Measurements from ENCODE around the gene FAM219A. TPM values are rescaled to one million over a fixed set of nuclear protein-coding genes. Genes with fewer than 3 reads are reported as not detected.

FAM219A gene
- polyA plus RNA-seq, 3 donors from 2014 or later = 0.25 to 2.6 (median 1.6) TPM

DNA sequence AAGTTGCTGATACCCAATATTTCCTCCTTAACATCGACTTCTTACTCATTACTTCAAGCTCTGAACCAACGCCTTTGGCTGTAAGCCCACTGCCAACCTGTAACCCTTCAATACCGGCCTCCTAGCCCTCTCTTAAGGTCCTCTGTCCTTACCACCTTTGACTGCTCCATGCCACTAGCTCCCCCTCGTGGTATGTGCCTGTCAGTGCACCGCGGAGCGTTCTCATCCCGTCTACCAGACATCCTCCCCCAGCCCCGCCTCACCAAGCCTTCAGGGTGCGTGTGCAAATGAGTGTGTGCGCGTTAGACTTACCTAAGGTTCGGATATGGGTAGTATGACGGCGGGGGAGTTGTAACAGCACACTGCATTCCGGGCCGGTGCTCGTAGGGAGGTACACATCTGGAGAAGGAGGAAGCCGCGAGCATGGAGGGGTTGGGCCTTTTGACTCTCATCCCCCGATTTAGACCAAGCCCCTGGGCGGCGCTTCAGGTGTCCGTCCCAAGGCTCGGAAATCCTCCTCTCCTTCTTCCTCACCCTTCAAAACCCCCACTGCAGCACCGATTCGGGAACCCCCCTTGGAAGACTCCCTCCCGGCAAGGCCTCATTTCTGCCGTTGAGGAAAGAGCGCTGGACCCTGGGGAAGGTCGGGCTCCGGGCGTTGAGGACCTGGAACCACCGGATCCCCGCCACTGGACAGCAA is 78.9 kb downstream of the FAM219A start:
- H3K27me3 Mint-ChIP-seq (ENCODE audit: low read depth in 3 of 3) = peaks cover 9 to 12% (median 11%) of the 10 kb centered on the region in 3 donors
- peak; percentile 82 to 85 (median 84) for DNase-seq
- H3K4me1 Mint-ChIP-seq = peaks cover 46 to 52% of the 10 kb centered on the region in 2 donors
- no peaks in the 10 kb centered on the region for H3K9me3 Mint-ChIP-seq
- H3K4me3 Mint-ChIP-seq = peak overlapping the region; percentile 85 to 94 (median 87)
- H3K27ac Mint-ChIP-seq = peak overlapping the region in 5 of 6 donors; percentile 7 to 80 (median 77)
- no peaks in the 10 kb centered on the region for H3K36me3 Mint-ChIP-seq

- Mint-ChIP-seq H3K4me1 (peaks cover 46 to 52% of the 10 kb centered on the region in 2 donors), H3K27me3 (ENCODE audit: low read depth in 3 of 3) (peaks cover 6 to 12% (median 11%) of the 10 kb centered on the region in 3 donors), H3K4me3 (peak overlapping the region; percentile 19 to 94 (median 49)), H3K9me3 (no peaks in the 10 kb centered on the region), H3K27ac (peak overlapping the region in 1 of 6 donors; percentile 3), H3K36me3 (peaks cover 0 to 4% (median 0%) of the 10 kb centered on the region in 3 donors)
- DNase-seq = no peak
Measured at GRCh38 chr9:34378376-34379060, 79.9 kb downstream of the FAM219A start.

DNA sequence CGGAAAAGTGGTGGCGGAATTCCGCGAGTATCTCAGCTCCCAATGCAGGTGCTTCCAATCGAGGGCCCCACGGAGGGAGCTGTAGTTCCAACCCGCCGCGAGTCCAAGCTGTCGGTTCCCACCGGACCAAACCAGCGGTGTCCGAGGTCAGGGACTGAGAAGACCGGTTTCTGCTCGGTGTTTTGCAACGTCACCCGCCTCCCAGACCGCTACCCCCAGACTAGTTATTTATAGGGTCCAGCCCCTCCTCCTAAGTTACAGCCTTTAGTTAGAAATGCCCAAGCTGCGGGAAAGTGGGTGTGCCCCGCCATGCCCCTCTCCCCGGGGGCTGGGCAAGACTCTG is 81.0 kb downstream of the FAM219A start:
- Mint-ChIP-seq H3K27me3 (ENCODE audit: low read depth in 3 of 3) (peaks cover 6 to 12% (median 11%) of the 10 kb centered on the region in 3 donors), H3K36me3 (peaks cover 0 to 4% (median 0%) of the 10 kb centered on the region in 3 donors), H3K4me3 (peak overlapping the region; percentile 90 to 95 (median 92)), H3K9me3 (no peaks in the 10 kb centered on the region), H3K27ac (peak overlapping the region in 2 of 6 donors; percentile 2 to 80), H3K4me1 (peaks cover 46 to 52% of the 10 kb centered on the region in 2 donors)
- no peak for DNase-seq

DNA sequence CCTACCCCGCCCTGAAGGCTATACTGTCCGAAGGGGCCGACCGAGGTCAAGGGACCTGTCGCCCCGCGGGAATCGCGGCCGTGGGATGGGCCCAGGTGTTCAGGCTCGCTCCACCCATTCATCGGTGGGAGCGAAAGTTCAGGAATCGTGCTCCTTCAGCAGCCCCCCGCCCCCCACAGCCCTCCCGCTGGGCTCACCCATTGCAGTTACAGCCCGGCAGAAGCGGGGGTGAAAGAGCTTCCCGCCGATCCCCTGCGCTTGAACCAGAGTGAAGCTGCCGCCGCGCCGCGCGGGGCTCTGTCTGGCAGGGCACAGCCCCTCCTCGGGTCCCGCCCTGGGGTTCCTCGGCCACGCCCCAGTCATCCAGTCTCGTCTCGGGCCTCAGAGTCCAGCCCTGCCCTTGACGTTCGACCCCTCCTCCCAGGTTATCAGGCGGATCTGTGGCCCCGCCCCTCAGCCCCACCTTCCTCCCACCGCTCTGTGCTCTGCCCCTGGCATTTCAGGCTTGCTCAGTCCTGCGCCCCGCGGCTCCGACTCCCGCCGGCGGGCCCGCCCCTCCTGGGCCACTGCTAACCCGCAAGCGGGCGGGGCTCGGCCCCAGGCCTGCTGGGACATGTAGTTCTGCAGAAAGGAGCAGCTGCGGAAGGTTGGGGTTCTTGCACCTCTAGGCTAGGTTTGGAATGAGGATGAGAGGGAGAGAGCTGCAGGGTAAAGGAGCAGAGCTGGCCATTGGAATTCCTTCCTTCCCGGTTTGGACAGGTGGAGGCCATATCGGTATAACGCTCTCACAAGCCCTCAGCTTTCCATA is 81.6 kb downstream of the FAM219A start, which contains the start of gene MYORG:
Gene MYORG, minus strand, starts transcription at position 303 of the 808 bp plus-strand sequence. CDS start 3,955 bp downstream, outside the sequence.
- Mint-ChIP-seq H3K27ac (peak within 1 kb of the TSS; percentile 80 to 95 (median 94)), H3K27me3 (ENCODE audit: low read depth in 3 of 3) (peaks cover 5 to 12% (median 11%) of the 10 kb centered on the region in 3 donors), H3K36me3 (peaks cover 0 to 4% (median 0%) of the 10 kb centered on the region in 3 donors), H3K4me1 (peaks cover 46 to 51% of the 10 kb centered on the region in 2 donors), H3K4me3 (peak within 1 kb of the TSS; percentile 90 to 95 (median 92)), H3K9me3 (no peaks in the 10 kb centered on the region)
- peak; percentile 85 to 90 (median 89) for DNase-seq

GRCh38 chr9:34375901-34376595 is 82.3 kb downstream of the FAM219A start:
- Mint-ChIP-seq H3K4me3 (peak overlapping the region; percentile 90 to 95 (median 92)), H3K27me3 (ENCODE audit: low read depth in 3 of 3) (peaks cover 1 to 7% (median 6%) of the 10 kb centered on the region in 3 donors), H3K9me3 (no peaks in the 10 kb centered on the region), H3K27ac (peak overlapping the region; percentile 80 to 95 (median 94)), H3K4me1 (peaks cover 41 to 44% of the 10 kb centered on the region in 2 donors), H3K36me3 (peaks cover 0 to 4% (median 0%) of the 10 kb centered on the region in 3 donors)
- peak; percentile 72 to 75 (median 74) for DNase-seq

- no peak for DNase-seq
- H3K27ac Mint-ChIP-seq = peak overlapping the region in 5 of 6 donors; percentile 9 to 94 (median 64)
- H3K9me3 Mint-ChIP-seq = no peaks in the 10 kb centered on the region
- peaks cover 0 to 4% (median 0%) of the 10 kb centered on the region in 3 donors for H3K36me3 Mint-ChIP-seq
- H3K27me3 Mint-ChIP-seq (ENCODE audit: low read depth in 3 of 3) = peaks cover 1 to 7% (median 4%) of the 10 kb centered on the region in 3 donors
- peaks cover 31 to 35% of the 10 kb centered on the region in 2 donors for H3K4me1 Mint-ChIP-seq
- peak overlapping the region; percentile 90 to 95 (median 92) for H3K4me3 Mint-ChIP-seq
Measured at GRCh38 chr9:34374905-34375552, 83.3 kb downstream of the FAM219A start.

GRCh38 chr9:34374339-34374738 is 84.0 kb downstream of the FAM219A start:
- Mint-ChIP-seq H3K4me3 (no peak overlapping the region), H3K36me3 (peaks cover 0 to 4% (median 0%) of the 10 kb centered on the region in 3 donors), H3K27me3 (ENCODE audit: low read depth in 3 of 3) (peaks cover 1 to 4% (median 4%) of the 10 kb centered on the region in 3 donors), H3K4me1 (peaks cover 24 to 29% of the 10 kb centered on the region in 2 donors), H3K27ac (peak overlapping the region in 3 of 6 donors; percentile 1 to 33 (median 1)), H3K9me3 (no peaks in the 10 kb centered on the region)
- no peak for DNase-seq

- peaks cover 20 to 27% of the 10 kb centered on the region in 2 donors for H3K4me1 Mint-ChIP-seq
- peaks cover 1 to 4% (median 4%) of the 10 kb centered on the region in 3 donors for H3K27me3 Mint-ChIP-seq (ENCODE audit: low read depth in 3 of 3)
- no peak for DNase-seq
- no peak overlapping the region for H3K4me3 Mint-ChIP-seq
- H3K36me3 Mint-ChIP-seq = peaks cover 0 to 7% (median 1%) of the 10 kb centered on the region in 3 donors
- no peaks in the 10 kb centered on the region for H3K9me3 Mint-ChIP-seq
- peak overlapping the region in 1 of 6 donors; percentile 15 for H3K27ac Mint-ChIP-seq
Measured at GRCh38 chr9:34373749-34374148, 84.6 kb downstream of the FAM219A start.

GRCh38 chr9:34372467-34373011 is 85.8 kb downstream of the FAM219A start:
- peaks cover 0 to 4% (median 4%) of the 10 kb centered on the region in 3 donors for H3K27me3 Mint-ChIP-seq (ENCODE audit: low read depth in 3 of 3)
- peaks cover 0 to 10% (median 6%) of the 10 kb centered on the region in 3 donors for H3K36me3 Mint-ChIP-seq
- H3K4me3 Mint-ChIP-seq = no peak overlapping the region
- no peak overlapping the region for H3K27ac Mint-ChIP-seq
- DNase-seq = no peak
- no peaks in the 10 kb centered on the region for H3K9me3 Mint-ChIP-seq
- peaks cover 20 to 22% of the 10 kb centered on the region in 2 donors for H3K4me1 Mint-ChIP-seq

- peaks cover 0 to 4% (median 4%) of the 10 kb centered on the region in 3 donors for H3K27me3 Mint-ChIP-seq (ENCODE audit: low read depth in 3 of 3)
Measured at GRCh38 chr9:34371886-34372466, 86.4 kb downstream of the FAM219A start.

GRCh38 chr9:34370970-34371880 is 87.1 kb downstream of the FAM219A start:
- Mint-ChIP-seq H3K4me3 (peak overlapping the region in 4 of 5 donors; percentile 7 to 67 (median 36)), H3K27ac (no peak overlapping the region), H3K36me3 (peaks cover 0 to 10% (median 9%) of the 10 kb centered on the region in 3 donors), H3K4me1 (peaks cover 12% of the 10 kb centered on the region in 2 donors), H3K27me3 (ENCODE audit: low read depth in 3 of 3) (peaks cover 0 to 3% (median 3%) of the 10 kb centered on the region in 3 donors), H3K9me3 (no peaks in the 10 kb centered on the region)
- peak in 1 of 3 donors; percentile 39 for DNase-seq

More at GRCh38 chr9:34371886-34372466, 86.4 kb downstream of the FAM219A start:
- H3K36me3 Mint-ChIP-seq = peaks cover 0 to 10% (median 6%) of the 10 kb centered on the region in 3 donors
- H3K4me3 Mint-ChIP-seq = no peak overlapping the region
- H3K9me3 Mint-ChIP-seq = no peaks in the 10 kb centered on the region
- no peak for DNase-seq
- no peak overlapping the region for H3K27ac Mint-ChIP-seq
- peaks cover 17% of the 10 kb centered on the region in 2 donors for H3K4me1 Mint-ChIP-seq
